IPS-18c (cell line): ENCODE results near the gene AMZ2.

Source experiments
- H3K4me3 ChIP-seq: 2 replicates; pipeline ENCODE4 v1.7.0; 2013; ENCODE audit warnings: low read depth, mild to moderate bottlenecking, low read length, moderate library complexity; ENCODE audit not compliant: insufficient read depth
- H3K9me3 ChIP-seq: one replicate; pipeline ENCODE4 v1.6.1; 2013; ENCODE audit warnings: mild to moderate bottlenecking, low read length, moderate library complexity; ENCODE audit not compliant: control insufficient read depth, insufficient read depth

Gene AMZ2

GRCh38 chr17:68295086-68295485 is 47.2 kb downstream of the AMZ2 start:
- Histone ChIP-seq H3K9me3 (no peaks in the 10 kb centered on the region), H3K4me3 (no peak overlapping the region)

GRCh38 chr17:68296217-68297191 is 48.7 kb downstream of the AMZ2 start:
- Histone ChIP-seq H3K4me3 (no peak overlapping the region), H3K9me3 (no peaks in the 10 kb centered on the region)

- Histone ChIP-seq H3K4me3 (no peak overlapping the region), H3K9me3 (no peaks in the 10 kb centered on the region)
These were observed 49.4 kb downstream of the AMZ2 start for GRCh38 chr17:68297195-68297594.

- H3K4me3 ChIP-seq: no peak overlapping the region
- H3K9me3 ChIP-seq: no peaks in the 10 kb centered on the region
These were observed 50.8 kb downstream of the AMZ2 start for GRCh38 chr17:68298601-68299000.

- Histone ChIP-seq H3K9me3 (no peaks in the 10 kb centered on the region), H3K4me3 (no peak overlapping the region)
These were observed 52.0 kb downstream of the AMZ2 start for GRCh38 chr17:68299817-68300216.

GRCh38 chr17:68301438-68301959 is 53.7 kb downstream of the AMZ2 start:
- Histone ChIP-seq H3K9me3 (peaks cover 2% of the 10 kb centered on the region), H3K4me3 (no peak overlapping the region)

GRCh38 chr17:68302066-68302564 is 54.3 kb downstream of the AMZ2 start:
- peaks cover 2% of the 10 kb centered on the region for H3K9me3 ChIP-seq
- no peak overlapping the region for H3K4me3 ChIP-seq

- Histone ChIP-seq H3K9me3 (peaks cover 2% of the 10 kb centered on the region), H3K4me3 (no peak overlapping the region)
These were observed 54.8 kb downstream of the AMZ2 start for GRCh38 chr17:68302666-68303065.

- peaks cover 2% of the 10 kb centered on the region for H3K9me3 ChIP-seq
- H3K4me3 ChIP-seq: no peak overlapping the region
These were observed 56.9 kb downstream of the AMZ2 start for GRCh38 chr17:68304706-68305105.

GRCh38 chr17:68305142-68305541 is 57.3 kb downstream of the AMZ2 start:
- Histone ChIP-seq H3K9me3 (peaks cover 3% of the 10 kb centered on the region), H3K4me3 (no peak overlapping the region)
